ENCODE data around the gene B3GLCT. TPM values are rescaled to one million over a fixed set of nuclear protein-coding genes. Genes with fewer than 3 reads are reported as not detected.

B3GLCT gene
- polyA plus RNA-seq, 1 of the 3 experiments (the other 2 are of a cell fraction): 2.4 TPM

- TF ChIP-seq JUND (IDR thresholded peaks at IDR 0.05) (no peak), PBX3 (IDR thresholded peaks at IDR 0.05) (no peak), CHD2 (IDR thresholded peaks at IDR 0.05; ENCODE audit: low read length, partially characterized antibody) (no peak), TCF12 (IDR thresholded peaks at IDR 0.05) (no peak), REST (IDR thresholded peaks at IDR 0.05; ENCODE audit: low read depth, low read length) (no peak), MEF2A (IDR thresholded peaks at IDR 0.05; ENCODE audit: borderline replicate concordance, low read depth) (no peak), GATA2 (CRISPR knock-in tag; IDR thresholded peaks at IDR 0.05) (no peak), RAD21 (IDR thresholded peaks at IDR 0.05; ENCODE audit: low read length) (no peak), SMC3 (IDR thresholded peaks at IDR 0.05; ENCODE audit: low read depth, low read length) (no peak), TEAD4 (IDR thresholded peaks at IDR 0.05; ENCODE audit: borderline replicate concordance, insufficient read depth) (no peak), USF1 (IDR thresholded peaks at IDR 0.05; ENCODE audit: borderline replicate concordance, low read depth) (no peak), RFX5 (IDR thresholded peaks at IDR 0.05; ENCODE audit: low read length) (no peak), NRF1 (IDR thresholded peaks at IDR 0.05; ENCODE audit: low read depth, low read length) (no peak), CTCF (IDR thresholded peaks at IDR 0.05) (no peak), FOXM1 (IDR thresholded peaks at IDR 0.05; ENCODE audit: low read depth) (no peak)
- H3K27ac ChIP-seq (ENCODE audit: low read depth in 2 of 2, low read length in 1 of 2): no peak overlapping the region
- DNase-seq: no peak
- H3K4me1 ChIP-seq (ENCODE audit: control insufficient read depth in 1 of 2, insufficient read depth in 2 of 2, low read depth in 1 of 2, low read length in 1 of 2): no peaks in the 10 kb centered on the region
- no peaks in the 10 kb centered on the region for H3K9me2 ChIP-seq
- WGBS (ENCODE audit: low lambda C conversion rate): 49% methylated on average over 4 of the region's 4 CpGs
- H3K9me3 ChIP-seq: no peaks in the 10 kb centered on the region
- POLR2A ChIA-PET: no interaction called here
- CTCF ChIA-PET: no interaction called here
- no peaks in the 10 kb centered on the region for H3K36me3 ChIP-seq (replicated peaks in 1 of 2; ENCODE audit: control insufficient read depth in 1 of 2, insufficient read depth in 2 of 2, low read length in 1 of 2)
- H3K9ac ChIP-seq: no peak overlapping the region
- H4K20me1 ChIP-seq (ENCODE audit: insufficient read depth): no peaks in the 10 kb centered on the region
- no peak overlapping the region for H3K4me2 ChIP-seq
- H3K27me3 ChIP-seq (ENCODE audit: insufficient read depth): no peaks in the 10 kb centered on the region; the same call in 1 of the 2 replicates
- H3K4me3 ChIP-seq (ENCODE audit: low read depth in 2 of 2, low read length in 1 of 2): no peak overlapping the region
- H3F3A ChIP-seq (replicated peaks; ENCODE audit: insufficient read depth): no peaks in the 10 kb centered on the region
- no peaks in the 10 kb centered on the region for H3K79me2 ChIP-seq (ENCODE audit: insufficient read depth)
- no peak overlapping the region for H2AFZ ChIP-seq (ENCODE audit: low read depth)
Measured at GRCh38 chr13:31380715-31381114, 180.9 kb downstream of the B3GLCT start.

Other genes starting within 250 kb of the B3GLCT start
- 30.4 and 32.8 TPM in 2 replicates for gene HSPH1, start 38.1 kb upstream of the B3GLCT start, polyA plus RNA-seq (2012; rRNA removed)